SU-DHL-6 (cell line): Measurements from ENCODE around the gene DSG3.
"Not testable (repeated sequence)": the region's sequence is repeated elsewhere in the genome, so short reads cannot be mapped to it uniquely, and the experiment has no call there.

ENCODE experiments used
- H2AFZ ChIP-seq: fragments of 200-600 bp; sonication (generic); 2 replicates; pipeline ENCODE4 v1.6.1; 2014; ENCODE audit warnings: low read depth, mild to moderate bottlenecking, moderate library complexity, mixed read lengths, antibody characterized with exemption, low read length; ENCODE audit not compliant: severe bottlenecking
- H3F3A ChIP-seq: fragments of 200-600 bp; shearing (Covaris generic); 2 replicates; pipeline ENCODE4 v1.6.0; 2016; ENCODE audit warnings: antibody characterized with exemption, mild to moderate bottlenecking; ENCODE audit not compliant: insufficient read depth
- H3K27ac ChIP-seq: fragments of 200-600 bp; sonication (generic); 2 replicates; pipeline ENCODE4 v1.5.1; 2016; ENCODE audit warnings: low read depth, mild to moderate bottlenecking, low read length, moderate library complexity, mixed read lengths
- H3K27me3 ChIP-seq: fragments of 200-600 bp; sonication (generic), shearing (Covaris generic); 2 replicates; pipeline ENCODE4 v1.6.0; 2014; ENCODE audit warnings: mild to moderate bottlenecking, low read length
- H3K36me3 ChIP-seq: fragments of 200-600 bp; sonication (generic); 2 replicates; pipeline ENCODE4 v1.6.1; 2014; ENCODE audit warnings: mild to moderate bottlenecking, low read length, mixed read lengths
- H3K4me2 ChIP-seq: fragments of 300-600, 200-600 bp; shearing (Covaris generic), sonication (generic); 2 replicates; pipeline ENCODE4 v1.6.0; 2014; ENCODE audit warnings: low read length, low read depth, mild to moderate bottlenecking; ENCODE audit not compliant: poor library complexity, severe bottlenecking
- H3K4me3 ChIP-seq: fragments of 200-600 bp; sonication (generic); 2 replicates; pipeline ENCODE4 v1.5.1; 2014; ENCODE audit warnings: antibody characterized with exemption, low read length, mild to moderate bottlenecking, mixed read lengths; ENCODE audit not compliant: insufficient read depth, poor library complexity, severe bottlenecking
- H3K79me2 ChIP-seq: fragments of 200-600 bp; sonication (generic); 2 replicates; pipeline ENCODE4 v1.6.1; 2014; ENCODE audit warnings: mild to moderate bottlenecking, low read length, moderate library complexity; ENCODE audit not compliant: insufficient read depth
- H3K9ac ChIP-seq: fragments of 200-600 bp; sonication (generic); 2 replicates; pipeline ENCODE4 v1.7.0; 2014; ENCODE audit warnings: mild to moderate bottlenecking, low read length
- H3K9me2 ChIP-seq: fragments of 200-600 bp; sonication (generic); replicated peaks from 2 replicates; pipeline ENCODE4 v1.6.1; 2014; ENCODE audit warnings: low read length; ENCODE audit not compliant: insufficient read depth
- H3K9me3 ChIP-seq: fragments of 200-600 bp; sonication (generic); 2 replicates; pipeline ENCODE4 v1.6.1; 2014; ENCODE audit warnings: low read length, mixed read lengths; ENCODE audit not compliant: insufficient read depth
- H4K20me1 ChIP-seq: fragments of 200-600 bp; sonication (generic); 2 replicates; pipeline ENCODE4 v1.6.1; 2014; ENCODE audit warnings: low read depth, mild to moderate bottlenecking, antibody characterized with exemption, low read length, moderate library complexity, mixed read lengths
- EZH2phosphoT487 ChIP-seq: fragments of 200-600 bp; sonication (generic), shearing (Covaris generic); conservative IDR thresholded peaks from 2 replicates; pipeline ENCODE4 v1.6.1; 2018; ENCODE audit warnings: mild to moderate bottlenecking, antibody characterized with exemption, low read length, moderate library complexity, mixed read lengths
- TF ChIP-seq, protein P1 (sequence below): fragments of 200-600 bp; sonication (generic); IDR thresholded peaks from one replicate; pipeline ENCODE4 v1.5.1; 2017; ENCODE audit warnings: antibody characterized with exemption, mild to moderate bottlenecking, low read length, moderate library complexity; ENCODE audit not compliant: insufficient read depth, poor library complexity, severe bottlenecking

DSG3 gene

DNA sequence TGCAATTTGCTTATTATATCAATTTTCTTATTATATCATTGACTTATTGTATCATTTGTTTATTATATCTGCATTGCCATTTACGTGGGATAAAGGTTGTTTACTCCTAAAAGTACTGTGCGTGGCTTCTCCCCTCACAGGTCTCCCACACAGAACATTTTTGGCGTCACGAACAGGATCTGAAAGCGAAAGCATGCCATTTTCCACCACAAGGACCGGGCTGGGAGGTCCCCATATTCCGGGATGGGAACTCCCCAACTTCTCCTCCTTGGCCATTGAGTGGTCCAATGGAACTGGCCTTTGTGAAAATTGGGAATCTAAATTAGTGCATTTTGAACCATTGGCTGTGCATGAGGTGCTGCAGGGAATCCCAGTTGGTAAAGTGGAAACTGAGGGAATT, 45.6 kb downstream of the DSG3 start:
- Histone ChIP-seq H3F3A (no peaks in the 10 kb centered on the region), H3K9me3 (no peaks in the 10 kb centered on the region), H4K20me1 (no peaks in the 10 kb centered on the region), H3K79me2 (no peaks in the 10 kb centered on the region), H3K36me3 (no peaks in the 10 kb centered on the region), H3K27ac (no peak overlapping the region), H3K4me2 (no peak overlapping the region), H3K27me3 (no peaks in the 10 kb centered on the region), H3K9ac (no peak overlapping the region), H2AFZ (no peak overlapping the region), H3K4me3 (no peak overlapping the region), H3K9me2 (no peaks in the 10 kb centered on the region)
- no peak for TF ChIP-seq EZH2phosphoT487
- TF ChIP-seq, protein P1, sequence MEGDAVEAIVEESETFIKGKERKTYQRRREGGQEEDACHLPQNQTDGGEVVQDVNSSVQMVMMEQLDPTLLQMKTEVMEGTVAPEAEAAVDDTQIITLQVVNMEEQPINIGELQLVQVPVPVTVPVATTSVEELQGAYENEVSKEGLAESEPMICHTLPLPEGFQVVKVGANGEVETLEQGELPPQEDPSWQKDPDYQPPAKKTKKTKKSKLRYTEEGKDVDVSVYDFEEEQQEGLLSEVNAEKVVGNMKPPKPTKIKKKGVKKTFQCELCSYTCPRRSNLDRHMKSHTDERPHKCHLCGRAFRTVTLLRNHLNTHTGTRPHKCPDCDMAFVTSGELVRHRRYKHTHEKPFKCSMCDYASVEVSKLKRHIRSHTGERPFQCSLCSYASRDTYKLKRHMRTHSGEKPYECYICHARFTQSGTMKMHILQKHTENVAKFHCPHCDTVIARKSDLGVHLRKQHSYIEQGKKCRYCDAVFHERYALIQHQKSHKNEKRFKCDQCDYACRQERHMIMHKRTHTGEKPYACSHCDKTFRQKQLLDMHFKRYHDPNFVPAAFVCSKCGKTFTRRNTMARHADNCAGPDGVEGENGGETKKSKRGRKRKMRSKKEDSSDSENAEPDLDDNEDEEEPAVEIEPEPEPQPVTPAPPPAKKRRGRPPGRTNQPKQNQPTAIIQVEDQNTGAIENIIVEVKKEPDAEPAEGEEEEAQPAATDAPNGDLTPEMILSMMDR = no peak

DNA sequence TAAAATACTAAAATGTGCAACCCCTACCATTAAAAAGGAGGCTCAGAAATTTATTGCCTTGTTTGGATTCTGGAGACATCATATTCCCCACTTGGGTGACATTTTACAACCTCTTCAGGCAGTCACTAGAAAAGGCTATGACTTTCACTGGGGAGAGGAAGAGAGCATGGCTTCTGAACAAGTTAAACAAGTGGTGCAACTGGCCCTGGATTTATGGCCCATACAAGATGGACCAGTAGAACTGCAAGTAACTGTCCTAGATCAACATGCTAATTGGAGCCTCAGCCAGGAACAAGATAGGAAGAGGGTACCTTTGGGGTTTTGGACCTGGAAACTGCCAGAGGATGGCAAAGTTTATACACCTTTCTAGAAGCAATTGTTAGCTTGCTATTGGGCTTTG, 46.4 kb downstream of the DSG3 start:
- no peaks in the 10 kb centered on the region for H3K27me3 ChIP-seq
- no peak overlapping the region for H3K4me3 ChIP-seq
- H3K4me2 ChIP-seq = no peak overlapping the region
- H3K79me2 ChIP-seq = no peaks in the 10 kb centered on the region
- no peaks in the 10 kb centered on the region for H3K9me2 ChIP-seq
- H3K9me3 ChIP-seq = no peaks in the 10 kb centered on the region
- no peaks in the 10 kb centered on the region for H3F3A ChIP-seq
- TF ChIP-seq, protein P1 = no peak
- TF ChIP-seq EZH2phosphoT487 = no peak
- no peak overlapping the region for H3K9ac ChIP-seq
- no peak overlapping the region for H2AFZ ChIP-seq
- H3K27ac ChIP-seq = no peak overlapping the region
- no peaks in the 10 kb centered on the region for H4K20me1 ChIP-seq
- H3K36me3 ChIP-seq = no peaks in the 10 kb centered on the region

DNA sequence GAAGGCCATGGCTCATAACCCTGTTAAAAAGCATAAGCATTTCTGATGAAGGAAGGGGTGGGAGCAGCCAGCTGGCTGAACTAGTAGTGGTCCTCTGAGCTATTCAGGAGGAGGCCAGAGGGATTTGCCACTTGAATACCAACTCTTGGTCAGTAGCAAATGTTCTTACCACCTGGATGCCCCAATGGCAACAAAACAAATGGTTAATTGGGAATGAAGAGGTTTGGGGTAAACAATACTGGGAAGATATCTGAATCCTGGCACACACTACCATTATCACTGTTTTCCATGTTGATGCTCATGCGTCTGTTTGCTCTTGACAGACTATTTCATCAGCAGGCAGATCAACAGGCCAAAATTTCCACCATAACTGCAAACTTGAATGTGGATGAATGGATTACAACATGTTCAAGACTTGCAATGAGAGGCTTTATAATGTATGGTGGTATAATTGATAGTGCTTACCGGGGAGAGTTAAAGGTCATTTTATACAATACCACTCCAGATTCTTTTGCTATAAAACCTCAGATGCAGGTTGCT, 47.2 kb downstream of the DSG3 start:
- not testable (repeated sequence) for H4K20me1 ChIP-seq, H3K27ac ChIP-seq, H3K4me2 ChIP-seq, H3K36me3 ChIP-seq, H3F3A ChIP-seq, H3K9me2 ChIP-seq, H3K27me3 ChIP-seq, H3K9me3 ChIP-seq, H3K9ac ChIP-seq, H2AFZ ChIP-seq, H3K79me2 ChIP-seq, H3K4me3 ChIP-seq

DNA sequence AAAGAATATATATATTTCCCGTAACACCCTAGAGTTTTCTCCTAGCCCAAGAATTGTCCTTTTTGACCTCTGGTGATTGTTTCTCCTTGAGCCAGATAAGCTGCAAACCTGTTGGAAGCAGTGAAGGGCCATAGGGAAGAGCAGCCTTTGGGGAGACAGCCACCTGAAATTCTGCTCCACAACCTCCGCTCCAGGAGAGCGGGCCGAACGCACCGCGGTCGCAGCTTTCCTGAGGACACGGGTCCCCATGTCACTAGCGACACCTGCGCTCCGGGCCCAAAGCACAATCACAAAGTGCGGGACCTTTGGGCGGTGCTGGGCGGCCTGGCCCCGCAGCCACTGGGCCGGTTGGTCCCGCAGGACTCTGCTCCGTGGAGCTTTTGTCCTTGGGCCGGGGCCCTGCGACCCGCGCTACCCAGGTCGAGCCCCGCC, 49.9 kb downstream of the DSG3 start:
- H3K27ac ChIP-seq = no peak overlapping the region

More for the DNA sequence above, 49.9 kb downstream of the DSG3 start:
- Histone ChIP-seq H3K9me2 (no peaks in the 10 kb centered on the region), H3K4me3 (no peak overlapping the region), H3K27me3 (no peaks in the 10 kb centered on the region), H2AFZ (no peak overlapping the region), H3K36me3 (no peaks in the 10 kb centered on the region), H3K79me2 (no peaks in the 10 kb centered on the region), H3K9ac (no peak overlapping the region), H3K4me2 (no peak overlapping the region), H4K20me1 (no peaks in the 10 kb centered on the region), H3F3A (no peaks in the 10 kb centered on the region), H3K9me3 (no peaks in the 10 kb centered on the region)
- no peak for TF ChIP-seq EZH2phosphoT487
- TF ChIP-seq, protein P1 = no peak
